DLD1 (cell line): ENCODE data around the gene CDH13.

Experiments
- in situ Hi-C: cut with HindIII; loops from 2 replicates; pipeline ENCODE4 v1.10.0; 2017; ENCODE audit warnings: low sequenced_read_pairs

The CDH13 gene

GRCh38 chr16:82829301-82829700, 202.5 kb downstream of the CDH13 start:
- in situ Hi-C loops, result no loop called here

GRCh38 chr16:82830944-82831343, 204.2 kb downstream of the CDH13 start:
- in situ Hi-C loops, result no loop called here

GRCh38 chr16:82832821-82833220, 206.1 kb downstream of the CDH13 start:
- in situ Hi-C loops, result no loop called here

GRCh38 chr16:82833378-82833993, 206.7 kb downstream of the CDH13 start:
- in situ Hi-C loops, result no loop called here

- in situ Hi-C loops, result no loop called here
Observed at GRCh38 chr16:82834151-82834815, 207.5 kb downstream of the CDH13 start.

GRCh38 chr16:82835487-82836155, 208.9 kb downstream of the CDH13 start:
- in situ Hi-C loops, result no loop called here

GRCh38 chr16:82841108-82841507, 214.3 kb downstream of the CDH13 start:
- in situ Hi-C loops, result no loop called here

- in situ Hi-C loops, result no loop called here
Observed at GRCh38 chr16:82843606-82844271, 217.0 kb downstream of the CDH13 start.

GRCh38 chr16:82845116-82845515, 218.3 kb downstream of the CDH13 start:
- in situ Hi-C loops, result no loop called here

- in situ Hi-C loops, result no loop called here
Observed at GRCh38 chr16:82846806-82847205, 220.0 kb downstream of the CDH13 start.

- in situ Hi-C loops, result no loop called here
Observed at GRCh38 chr16:82848013-82848412, 221.2 kb downstream of the CDH13 start.

GRCh38 chr16:82852388-82853008, 225.7 kb downstream of the CDH13 start:
- in situ Hi-C loops, result no loop called here

GRCh38 chr16:82855471-82855870, 228.7 kb downstream of the CDH13 start:
- in situ Hi-C loops, result no loop called here

- in situ Hi-C loops, result no loop called here
Observed at GRCh38 chr16:82857693-82858365, 231.1 kb downstream of the CDH13 start.

GRCh38 chr16:82859662-82860061, 232.9 kb downstream of the CDH13 start:
- in situ Hi-C loops, result no loop called here

- in situ Hi-C loops, result no loop called here
Observed at GRCh38 chr16:82860071-82860470, 233.3 kb downstream of the CDH13 start.

- in situ Hi-C loops, result no loop called here
Observed at GRCh38 chr16:82862057-82862456, 235.3 kb downstream of the CDH13 start.

GRCh38 chr16:82864332-82865040, 237.7 kb downstream of the CDH13 start:
- in situ Hi-C loops, result no loop called here

GRCh38 chr16:82865412-82865811, 238.6 kb downstream of the CDH13 start:
- in situ Hi-C loops, result no loop called here

- in situ Hi-C loops, result no loop called here
Observed at GRCh38 chr16:82867485-82867884, 240.7 kb downstream of the CDH13 start.
